Measurements from ENCODE around the gene CLDN11.

Gene CLDN11

GRCh38 chr3:170426240-170426797, 7.7 kb downstream of the CLDN11 start:
- DNase-seq (ENCODE audit: low read depth) = no peak

- no peak for DNase-seq (ENCODE audit: low read depth)
Measured at GRCh38 chr3:170428095-170428494, 9.4 kb downstream of the CLDN11 start.

GRCh38 chr3:170429050-170429449, 10.4 kb downstream of the CLDN11 start:
- DNase-seq (ENCODE audit: low read depth) = no peak

DNA sequence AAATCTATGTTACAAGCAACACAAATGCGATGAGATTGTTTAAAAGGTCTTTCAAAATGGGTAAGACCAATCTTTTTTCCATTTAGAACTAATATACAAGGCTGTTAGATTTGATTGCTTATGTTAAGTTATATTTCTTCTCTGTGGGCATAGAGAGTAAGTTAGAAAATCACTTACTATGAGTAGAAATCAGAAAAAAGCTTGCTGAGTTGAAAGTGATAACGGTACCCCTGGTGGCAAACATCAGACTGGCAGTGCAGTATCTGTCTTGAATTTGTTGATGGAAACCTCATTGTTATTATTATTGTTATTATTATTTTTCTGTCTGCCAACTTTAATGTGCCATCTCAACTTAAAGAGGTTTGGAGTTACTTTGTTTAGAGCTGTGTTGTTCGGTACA, 12.4 kb downstream of the CLDN11 start:
- DNase-seq (ENCODE audit: low read depth) = no peak

GRCh38 chr3:170432416-170432815, 13.7 kb downstream of the CLDN11 start:
- no peak for DNase-seq (ENCODE audit: low read depth)

DNA sequence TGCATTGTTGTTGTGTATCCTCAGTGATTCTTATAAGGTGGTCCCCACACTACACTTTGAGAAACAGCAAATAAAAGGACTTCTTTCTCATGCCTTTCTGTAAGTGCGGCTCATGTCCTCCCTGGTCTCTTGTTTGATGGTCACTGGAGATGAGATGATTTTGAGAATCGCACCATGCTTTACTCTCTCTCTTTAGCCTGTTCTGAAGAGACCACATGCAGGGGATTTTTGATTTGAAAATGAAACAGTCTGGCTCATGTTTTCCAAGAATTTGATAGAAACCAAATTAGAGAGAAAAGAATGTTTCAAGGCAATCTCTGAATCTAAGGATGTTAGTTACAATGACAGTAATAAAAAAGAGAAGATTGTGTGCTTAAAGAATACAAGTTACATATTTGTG, 18.0 kb downstream of the CLDN11 start:
- no peak for DNase-seq (ENCODE audit: low read depth)

- no peak for DNase-seq (ENCODE audit: low read depth)
Measured at GRCh38 chr3:170437176-170437575, 18.5 kb downstream of the CLDN11 start.

GRCh38 chr3:170437696-170438407, 19.2 kb downstream of the CLDN11 start:
- DNase-seq (ENCODE audit: low read depth) = no peak

- no peak for DNase-seq (ENCODE audit: low read depth)
Measured at GRCh38 chr3:170438836-170439235, 20.2 kb downstream of the CLDN11 start.

GRCh38 chr3:170440344-170440743, 21.7 kb downstream of the CLDN11 start:
- DNase-seq (ENCODE audit: low read depth) = no peak

DNA sequence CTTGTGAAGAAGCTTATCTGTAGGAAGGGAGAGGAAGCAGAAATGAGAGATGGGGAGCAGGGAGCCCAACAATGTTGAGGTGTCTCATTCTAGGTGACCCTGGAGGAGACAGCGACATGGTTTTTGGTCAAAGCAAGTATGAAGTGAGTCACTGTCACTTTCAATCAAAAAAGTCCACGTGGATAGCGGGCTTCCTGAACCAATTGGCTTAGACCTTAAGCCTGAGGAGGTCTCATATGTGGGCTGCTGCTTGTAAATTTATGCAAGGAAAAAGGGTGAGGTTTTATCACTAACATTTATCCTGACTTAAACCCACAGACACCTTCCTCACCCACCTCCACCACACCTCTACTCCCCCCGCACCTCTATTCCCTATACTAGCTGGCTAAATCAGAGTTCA, 22.7 kb downstream of the CLDN11 start:
- no peak for DNase-seq (ENCODE audit: low read depth)

- no peak for DNase-seq (ENCODE audit: low read depth)
Measured at GRCh38 chr3:170442947-170443346, 24.3 kb downstream of the CLDN11 start.

DNA sequence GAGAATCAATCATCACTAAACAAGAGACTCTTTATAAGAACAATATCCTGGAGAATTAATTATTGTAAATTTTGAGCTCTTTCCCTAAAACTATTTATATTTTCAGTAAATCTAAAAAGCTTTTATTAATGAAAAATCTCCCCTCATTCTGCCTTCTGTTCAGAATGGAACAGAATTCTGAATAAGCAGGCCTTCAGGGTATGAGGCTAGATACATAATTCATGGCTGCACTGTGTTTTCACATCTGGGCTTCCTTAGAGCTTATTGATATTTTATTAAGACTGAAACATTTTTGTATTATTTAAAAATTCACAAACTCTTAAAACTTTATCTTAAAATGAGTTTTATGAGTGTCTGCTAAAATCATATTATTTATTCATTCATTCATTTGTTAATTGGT, 24.8 kb downstream of the CLDN11 start:
- no peak for DNase-seq (ENCODE audit: low read depth)

- DNase-seq (ENCODE audit: low read depth) = no peak
Measured at GRCh38 chr3:170448584-170448983, 29.9 kb downstream of the CLDN11 start.

DNA sequence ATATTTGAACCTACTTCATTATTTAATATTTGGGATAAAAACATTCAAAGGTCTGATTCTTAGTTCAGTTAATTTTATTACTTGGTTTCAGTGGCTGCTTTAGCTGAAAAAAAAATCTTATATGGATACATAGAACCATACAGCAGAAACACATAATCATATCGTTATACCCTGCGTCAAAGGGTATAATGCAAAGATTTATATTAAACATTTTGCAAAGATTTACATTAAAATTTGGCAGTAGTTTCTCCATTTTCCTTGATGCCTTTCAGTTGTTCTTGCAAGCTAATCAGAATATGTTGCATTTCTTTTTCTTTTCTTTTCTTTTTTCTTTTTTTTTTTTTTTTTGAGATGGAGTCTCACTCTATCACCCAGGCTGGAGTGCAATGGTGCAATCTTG, 31.4 kb downstream of the CLDN11 start:
- no peak for DNase-seq (ENCODE audit: low read depth)

DNA sequence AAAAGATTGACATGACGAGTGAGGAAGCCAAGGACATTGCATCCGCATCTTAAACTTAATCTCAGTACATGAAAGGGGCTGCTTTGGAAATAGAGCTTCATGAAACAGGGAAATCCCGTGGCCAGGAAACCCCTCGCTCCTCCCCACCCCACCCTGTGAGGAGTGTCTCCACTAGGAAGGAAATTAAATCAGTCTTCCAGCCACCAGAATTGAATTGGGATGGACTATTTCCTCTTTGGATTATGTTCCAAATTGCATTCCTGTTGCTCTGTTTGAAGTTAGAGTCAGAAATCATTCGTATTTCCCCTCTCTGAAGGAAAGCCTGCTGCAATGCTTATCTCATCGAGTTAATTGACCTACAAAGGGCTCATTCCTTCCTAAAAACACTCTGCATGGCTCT, 35.8 kb downstream of the CLDN11 start:
- no peak for DNase-seq (ENCODE audit: low read depth)

- no peak for DNase-seq (ENCODE audit: low read depth)
Measured at GRCh38 chr3:170458285-170458684, 39.6 kb downstream of the CLDN11 start.

- no peak for DNase-seq (ENCODE audit: low read depth)
Measured at GRCh38 chr3:170463011-170463410, 44.3 kb downstream of the CLDN11 start.

GRCh38 chr3:170465955-170466354, 47.3 kb downstream of the CLDN11 start:
- no peak for DNase-seq (ENCODE audit: low read depth)

GRCh38 chr3:170467007-170467406, 48.3 kb downstream of the CLDN11 start:
- no peak for DNase-seq (ENCODE audit: low read depth)

- DNase-seq (ENCODE audit: low read depth) = no peak
Measured at GRCh38 chr3:170467571-170468147, 49.0 kb downstream of the CLDN11 start.

DNA sequence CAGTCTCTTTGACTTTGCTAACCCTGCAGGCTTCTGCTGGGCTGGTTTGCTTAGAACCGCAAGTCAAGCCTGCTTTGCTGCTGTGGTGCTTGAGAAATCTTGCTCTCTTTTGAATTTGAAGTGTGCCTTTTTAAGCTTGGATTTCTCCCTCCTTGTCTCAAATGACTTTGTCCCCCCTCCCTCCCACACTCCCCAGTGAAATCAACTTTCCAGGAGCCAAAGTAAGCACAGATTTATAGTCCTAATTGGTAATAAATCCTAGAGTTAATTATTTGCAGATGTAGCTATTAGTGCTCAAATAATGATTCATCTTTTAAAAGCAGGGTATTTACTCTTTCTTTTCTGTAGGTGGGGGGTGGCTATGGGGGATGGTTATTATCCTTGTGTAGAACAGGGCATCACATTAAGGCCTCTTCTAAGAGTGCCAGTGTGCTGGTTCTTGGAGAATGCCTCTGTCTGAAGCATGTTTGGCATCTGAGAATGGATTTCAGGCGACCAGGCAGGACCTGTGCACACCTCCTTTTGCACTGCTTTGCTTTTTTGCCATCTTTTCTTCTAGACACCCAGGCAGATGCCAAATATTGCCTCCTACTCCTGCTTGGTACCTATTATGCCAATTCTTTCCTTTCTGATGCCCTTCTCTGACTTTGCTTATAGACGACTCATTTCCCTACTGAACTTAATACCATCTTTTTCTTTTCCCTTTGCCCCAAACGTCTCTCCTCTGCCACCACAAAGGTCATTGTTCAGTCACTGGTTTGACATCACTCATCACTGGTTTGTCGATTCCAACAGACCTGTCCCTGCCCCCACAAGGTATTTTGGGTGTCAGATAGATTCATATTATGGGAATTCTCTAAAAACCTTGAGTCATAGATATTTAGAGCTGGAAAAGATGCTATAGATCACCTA, 50.7 kb downstream of the CLDN11 start:
- no peak for DNase-seq (ENCODE audit: low read depth)
